ENCODE measurements around the gene DDAH1.

Gene DDAH1

GRCh38 chr1:85386068-85386722 lies 78.8 kb downstream of the DDAH1 start:
- no peak for DNase-seq

GRCh38 chr1:85379203-85380136 lies 85.5 kb downstream of the DDAH1 start:
- no peak for DNase-seq

DNA sequence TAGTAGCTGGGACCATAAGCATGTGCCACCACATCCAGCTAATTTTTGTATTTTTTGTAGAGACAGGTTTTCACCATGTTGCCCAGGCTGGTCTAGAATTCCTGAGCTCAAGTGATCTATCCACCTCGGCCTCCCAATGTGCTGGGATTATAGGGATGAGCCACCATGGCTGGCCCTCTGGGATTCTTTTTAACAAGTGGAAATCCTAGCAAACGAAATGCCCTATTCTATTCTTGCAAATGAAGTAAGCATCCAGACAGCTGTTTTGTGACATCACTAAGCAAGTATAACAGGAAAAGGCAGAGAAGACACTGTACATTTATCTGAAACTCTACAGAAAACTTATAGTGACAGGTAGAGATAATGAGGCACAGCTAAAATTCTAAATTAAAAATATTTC lies 86.4 kb downstream of the DDAH1 start:
- no peak for DNase-seq

DNA sequence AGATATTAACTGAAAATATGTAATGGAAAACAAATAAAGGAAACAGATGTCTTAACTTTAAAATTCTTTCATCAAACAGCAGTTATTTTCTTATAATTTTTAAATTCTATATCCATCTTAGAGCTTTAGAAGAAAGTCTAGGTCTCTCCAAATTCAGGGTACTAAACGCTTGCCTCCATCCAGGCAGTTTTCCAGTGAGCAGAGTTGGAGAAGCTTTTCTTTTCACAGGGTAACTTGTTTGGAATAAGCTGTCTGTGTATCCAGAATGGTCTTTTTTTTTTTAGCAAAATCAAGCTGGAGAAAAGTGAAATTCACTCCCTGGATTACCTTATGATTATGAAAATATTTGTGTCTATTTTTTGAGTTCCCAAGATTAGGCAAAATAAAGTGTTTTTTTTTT lies 88.6 kb downstream of the DDAH1 start:
- DNase-seq: no peak

- no peak for DNase-seq
These were observed 89.5 kb downstream of the DDAH1 start for GRCh38 chr1:85375493-85375892.

- DNase-seq: no peak
These were observed 90.8 kb downstream of the DDAH1 start for GRCh38 chr1:85374160-85374559.

DNA sequence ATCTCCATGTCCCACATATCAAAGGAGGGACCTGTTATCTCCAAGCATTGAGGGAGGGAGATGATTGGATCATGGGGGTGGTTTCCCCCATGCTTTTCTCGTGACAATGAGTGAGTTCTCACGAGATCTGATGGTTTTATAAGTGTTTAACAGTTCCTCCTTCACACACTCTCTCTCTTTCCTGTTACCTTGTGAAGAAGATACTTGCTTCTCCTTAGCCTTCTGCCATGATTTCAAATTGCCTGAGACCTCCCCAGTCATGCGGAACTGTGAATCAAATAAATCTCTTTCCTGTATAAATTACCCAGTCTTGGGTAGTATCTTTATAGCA lies 91.6 kb downstream of the DDAH1 start:
- DNase-seq: no peak

- no peak for DNase-seq
These were observed 92.1 kb downstream of the DDAH1 start for GRCh38 chr1:85372683-85373377.

DNA sequence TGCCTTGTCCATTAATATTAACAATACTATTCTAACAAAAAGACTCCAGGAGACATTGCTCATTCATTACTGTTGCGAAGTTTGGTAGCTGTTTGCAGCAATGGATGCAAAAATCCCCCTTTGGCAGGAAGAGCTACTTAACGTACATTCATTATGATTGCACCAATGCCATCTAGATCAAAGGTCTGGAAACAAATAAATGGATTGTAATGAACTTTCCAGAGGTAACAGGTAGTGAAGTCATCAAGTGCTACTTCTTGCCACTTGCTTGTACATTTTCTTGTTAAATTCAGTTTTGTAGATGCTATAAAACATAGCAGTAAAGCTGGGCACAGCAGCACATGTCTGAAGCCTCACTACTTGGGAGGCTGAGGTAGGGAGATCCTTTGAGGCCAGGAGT lies 93.9 kb downstream of the DDAH1 start:
- no peak for DNase-seq

DNA sequence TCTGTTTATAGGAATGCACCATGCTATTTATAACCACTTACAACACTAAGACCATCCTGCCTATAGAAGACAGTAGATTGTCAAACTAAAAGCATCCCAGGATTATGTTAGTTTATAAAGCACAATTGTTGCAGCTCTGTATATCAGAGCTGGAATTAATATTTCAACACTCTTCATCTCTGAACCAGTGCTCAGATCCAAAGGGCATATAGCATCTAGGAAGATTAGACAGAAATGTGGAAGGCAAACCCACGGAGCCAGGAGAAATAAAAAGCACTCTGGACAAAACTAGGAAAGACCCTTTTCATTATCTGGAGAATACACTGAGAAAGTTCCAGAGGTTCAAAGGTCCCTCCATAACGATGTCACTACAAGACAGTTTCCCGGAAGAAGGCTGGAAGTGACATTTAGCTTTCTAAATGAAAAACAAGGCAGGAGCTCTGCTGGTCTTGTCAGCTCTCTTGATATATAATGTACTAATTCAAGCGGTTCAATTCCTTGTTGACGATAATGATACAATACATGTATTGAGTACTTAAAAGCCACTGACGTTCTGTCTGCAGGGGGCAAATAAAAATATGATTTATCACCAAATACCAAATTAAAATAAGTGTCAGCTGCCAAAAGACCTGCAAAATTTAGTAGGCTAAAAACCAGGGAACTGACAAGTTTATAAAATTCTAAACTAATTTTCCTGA lies 96.7 kb downstream of the DDAH1 start:
- no peak for DNase-seq

GRCh38 chr1:85366391-85367170 lies 98.4 kb downstream of the DDAH1 start:
- DNase-seq: no peak

DNA sequence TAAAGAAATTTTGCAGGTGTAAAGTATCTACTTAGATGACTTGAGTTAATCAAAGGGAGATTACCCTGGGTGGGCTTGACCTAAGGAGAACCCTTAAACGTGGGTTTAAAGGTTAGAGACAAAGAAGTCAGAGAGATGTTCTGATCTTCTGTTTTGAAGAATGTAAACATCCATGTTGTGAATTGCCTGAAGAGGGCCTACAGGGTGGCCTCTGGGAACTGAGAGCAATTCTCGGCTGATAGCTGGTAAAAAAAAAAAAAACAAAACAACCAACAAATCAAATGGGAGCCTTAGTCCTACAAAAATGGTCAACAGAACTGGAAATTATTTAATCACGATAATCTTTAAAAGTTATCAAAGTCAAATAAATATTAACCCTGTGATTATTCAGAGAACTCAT lies 99.1 kb downstream of the DDAH1 start:
- no peak for DNase-seq

GRCh38 chr1:85363521-85363920 lies 101.4 kb downstream of the DDAH1 start:
- no peak for DNase-seq

GRCh38 chr1:85363092-85363491 lies 101.9 kb downstream of the DDAH1 start:
- DNase-seq: no peak

- DNase-seq: no peak
These were observed 103.2 kb downstream of the DDAH1 start for GRCh38 chr1:85361606-85362296.

DNA sequence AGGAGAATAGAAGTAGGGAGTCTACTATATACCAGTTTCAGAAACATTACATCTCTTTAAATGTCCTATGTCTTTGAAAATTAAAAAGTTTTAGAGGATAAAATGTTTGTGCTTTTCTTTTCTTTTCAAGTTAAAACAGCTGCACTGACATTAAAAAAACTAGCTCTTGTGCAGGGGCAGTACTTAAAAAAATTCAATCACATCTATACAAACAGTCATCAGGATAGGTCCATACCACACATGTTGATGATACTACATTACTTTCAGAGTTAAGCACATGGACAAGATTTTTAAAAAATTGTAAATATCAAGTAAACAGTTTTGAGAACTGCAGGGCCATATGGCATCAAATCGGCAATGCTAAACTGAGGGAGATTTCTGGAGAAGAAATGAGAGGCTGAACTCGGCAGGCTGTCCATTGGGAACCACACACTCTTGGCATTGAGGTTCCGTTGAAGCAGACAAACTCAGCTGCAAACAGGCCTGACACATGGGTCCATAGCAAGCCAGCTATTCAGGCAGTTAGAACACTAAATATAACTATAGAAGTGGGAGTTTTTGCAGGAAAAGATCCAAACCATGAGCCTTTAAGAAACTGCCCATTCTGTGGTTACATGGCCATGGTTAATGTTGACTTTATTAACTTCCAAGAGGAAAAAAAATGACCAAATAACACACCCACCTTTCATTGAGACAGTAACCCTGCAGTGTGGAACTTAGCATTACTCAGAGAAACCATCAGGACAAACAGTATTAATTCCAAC lies 104.0 kb downstream of the DDAH1 start:
- DNase-seq: no peak

- DNase-seq: no peak
These were observed 104.9 kb downstream of the DDAH1 start for GRCh38 chr1:85359874-85360721.

DNA sequence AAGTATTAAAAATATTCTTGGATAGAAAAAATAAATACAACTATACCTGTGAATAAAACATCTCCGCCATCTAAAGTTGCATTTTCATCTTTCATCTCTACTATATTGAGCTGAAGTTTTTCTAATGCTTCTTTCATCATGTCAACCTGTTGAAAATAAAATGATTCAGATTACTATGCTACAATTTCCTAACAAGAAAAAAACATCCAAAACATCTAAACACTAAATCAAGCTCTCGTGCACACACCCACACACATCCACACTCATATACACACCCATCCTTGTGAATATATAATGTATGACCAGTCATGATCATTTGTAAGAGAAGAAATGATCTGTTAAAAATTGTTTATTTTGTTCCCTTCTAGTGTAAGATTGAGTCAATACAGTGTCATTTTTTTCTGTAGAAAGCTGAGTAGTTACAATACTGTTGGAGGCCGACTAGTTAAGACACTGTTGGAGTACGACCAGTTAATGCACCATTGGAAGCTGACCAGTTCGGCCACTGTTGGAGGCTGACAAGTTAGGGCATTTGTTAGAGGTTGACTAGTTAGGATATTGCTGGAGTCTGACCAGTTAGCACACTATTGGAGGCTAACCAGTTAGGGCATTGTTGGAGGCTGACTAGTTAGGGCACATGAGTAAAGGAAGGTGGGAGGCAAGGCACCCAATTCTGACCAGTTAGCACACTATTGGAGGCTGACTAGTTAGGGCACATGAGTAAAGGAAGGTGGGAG lies 106.1 kb downstream of the DDAH1 start:
- DNase-seq: no peak

DNA sequence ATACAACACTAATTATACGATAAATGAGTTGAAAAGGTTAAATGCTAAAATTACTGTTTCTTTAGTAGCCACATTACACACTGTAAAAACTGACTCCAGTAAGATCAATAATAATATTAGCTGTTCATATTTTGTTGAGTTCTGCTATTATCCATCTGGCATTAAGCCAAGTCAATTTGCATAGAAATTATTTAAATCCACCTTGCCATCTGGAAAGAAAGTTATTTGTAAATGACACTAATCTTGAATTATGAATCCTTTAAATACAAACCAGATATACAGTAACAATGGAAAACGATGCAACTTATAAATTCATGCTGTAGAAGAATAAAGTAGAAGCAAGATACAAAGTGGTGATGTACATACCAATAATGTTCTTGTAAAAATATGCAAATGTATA lies 107.1 kb downstream of the DDAH1 start:
- DNase-seq: no peak
